ENCODE data around the gene ZNF791.
"Not testable (repeated sequence)": the region's sequence is repeated elsewhere in the genome, so short reads cannot be mapped to it uniquely, and the experiment has no call there.

Gene ZNF791

GRCh38 chr19:12668346-12668745 lies 57.6 kb downstream of the ZNF791 start:
- no peak for DNase-seq

- peak; percentile 71 for DNase-seq
Observed at GRCh38 chr19:12668932-12669269, 58.2 kb downstream of the ZNF791 start.

- peak; percentile 70 for DNase-seq
Observed at GRCh38 chr19:12669270-12670158, 58.8 kb downstream of the ZNF791 start.

- DNase-seq, result no peak
Observed at GRCh38 chr19:12670159-12670928, 59.6 kb downstream of the ZNF791 start.

GRCh38 chr19:12672744-12673143 lies 62.0 kb downstream of the ZNF791 start:
- no peak for DNase-seq

- DNase-seq, result no peak
Observed at GRCh38 chr19:12675399-12675798, 64.7 kb downstream of the ZNF791 start.

- no peak for DNase-seq
Observed at GRCh38 chr19:12675940-12676339, 65.2 kb downstream of the ZNF791 start.

GRCh38 chr19:12676384-12676792 lies 65.7 kb downstream of the ZNF791 start:
- peak; percentile 86 for DNase-seq

- no peak for DNase-seq
Observed at GRCh38 chr19:12676928-12677327, 66.2 kb downstream of the ZNF791 start.

GRCh38 chr19:12678039-12678438 lies 67.3 kb downstream of the ZNF791 start:
- not testable (repeated sequence) for DNase-seq

GRCh38 chr19:12680034-12680433 lies 69.3 kb downstream of the ZNF791 start:
- DNase-seq, result no peak

GRCh38 chr19:12681074-12681987 lies 70.6 kb downstream of the ZNF791 start, which contains the start of gene DHPS:
TSS of gene DHPS (minus strand) at chr19:12681880. CDS start at chr19:12681766, 114 bp downstream.
- DNase-seq, result peak; percentile 85
